ENCODE results near the gene KIAA1328. TPM values are rescaled to one million over a fixed set of nuclear protein-coding genes. Genes with fewer than 3 reads are reported as not detected.

KIAA1328 gene
- total and polyA plus RNA-seq, 3 donors from 2014 or later: 19.9 to 48.7 (median 35.0) TPM

- WGBS, 2 donors: 92 to 97% methylated on average over 2 of the region's 2 CpGs
- no peaks in the 10 kb centered on the region for H3K36me3 ChIP-seq (ENCODE audit: low read depth, missing control alignments)
- H3K27me3 ChIP-seq: no peaks in the 10 kb centered on the region
- no peaks in the 10 kb centered on the region for H3K4me1 ChIP-seq
- no peak overlapping the region for H3K27ac ChIP-seq
- no peak for DNase-seq
- intact Hi-C loops (cut with DNase I; ENCODE audit: low total_unique reads): no loop called here
- TF ChIP-seq POLR2A (IDR thresholded peaks at IDR 0.05) (no peak), CTCF (IDR thresholded peaks at IDR 0.05) (no peak)
- H3K9me3 ChIP-seq: no peaks in the 10 kb centered on the region
- H3K4me3 ChIP-seq: no peak overlapping the region
Measured at GRCh38 chr18:36848609-36849008, 19.7 kb downstream of the KIAA1328 start.

GRCh38 chr18:36849288-36850006 is 20.5 kb downstream of the KIAA1328 start:
- WGBS, 2 donors: 73% methylated on average over 2 of the region's 2 CpGs
- intact Hi-C loops (cut with DNase I; ENCODE audit: low total_unique reads): no loop called here
- TF ChIP-seq POLR2A (IDR thresholded peaks at IDR 0.05) (no peak), CTCF (IDR thresholded peaks at IDR 0.05) (no peak)
- DNase-seq: no peak
- H3K4me1 ChIP-seq: no peaks in the 10 kb centered on the region
- no peak overlapping the region for H3K27ac ChIP-seq
- no peaks in the 10 kb centered on the region for H3K36me3 ChIP-seq (ENCODE audit: low read depth, missing control alignments)
- H3K27me3 ChIP-seq: no peaks in the 10 kb centered on the region
- H3K4me3 ChIP-seq: no peak overlapping the region
- no peaks in the 10 kb centered on the region for H3K9me3 ChIP-seq

GRCh38 chr18:36850527-36851201 is 21.7 kb downstream of the KIAA1328 start:
- Histone ChIP-seq H3K27me3 (no peaks in the 10 kb centered on the region), H3K9me3 (no peaks in the 10 kb centered on the region), H3K4me1 (no peaks in the 10 kb centered on the region), H3K4me3 (no peak overlapping the region), H3K36me3 (ENCODE audit: low read depth, missing control alignments) (no peaks in the 10 kb centered on the region), H3K27ac (no peak overlapping the region)
- TF ChIP-seq POLR2A (IDR thresholded peaks at IDR 0.05): no peak
- no peak for TF ChIP-seq CTCF (IDR thresholded peaks at IDR 0.05)
- DNase-seq: no peak
- intact Hi-C loops (cut with DNase I; ENCODE audit: low total_unique reads): no loop called here
- 86 to 90% methylated on average over 1 of the region's 1 CpG for WGBS, 2 donors

- DNase-seq: no peak
- no peaks in the 10 kb centered on the region for H3K27me3 ChIP-seq
- intact Hi-C loops (cut with DNase I; ENCODE audit: low total_unique reads): no loop called here
- no peaks in the 10 kb centered on the region for H3K36me3 ChIP-seq (ENCODE audit: low read depth, missing control alignments)
- no peak for TF ChIP-seq CTCF (IDR thresholded peaks at IDR 0.05)
- TF ChIP-seq POLR2A (IDR thresholded peaks at IDR 0.05): no peak
- H3K27ac ChIP-seq: no peak overlapping the region
- H3K4me3 ChIP-seq: no peak overlapping the region
- no peaks in the 10 kb centered on the region for H3K9me3 ChIP-seq
- H3K4me1 ChIP-seq: no peaks in the 10 kb centered on the region
- WGBS, 2 donors: 89 to 94% methylated on average over 2 of the region's 2 CpGs
Measured at GRCh38 chr18:36851202-36851590, 22.3 kb downstream of the KIAA1328 start.
